Thymus (tissue), 11 donors: ENCODE results near the gene CCDC190. TPM values are rescaled to one million over a fixed set of nuclear protein-coding genes. Genes with fewer than 3 reads are reported as not detected.
"Not testable (repeated sequence)": the region's sequence is repeated elsewhere in the genome, so short reads cannot be mapped to it uniquely, and the experiment has no call there.

Source experiments
- DNase-seq, 9 donors: peaks; one replicate each; pipeline ENCODE4 v3.0.0-alpha.2; 2013; ENCODE audit warnings: low spot score in 9 of 9, low read depth in 6 of 9, missing footprints in 1 of 9
- H3K27ac ChIP-seq, 2 donors: one replicate each; pipeline ENCODE4 v1.5.1; 2013; ENCODE audit warnings: control low read depth in 1 of 2, low read depth in 1 of 2, low read length in 1 of 2, mild to moderate bottlenecking in 1 of 2, moderate library complexity in 1 of 2
- H3K27me3 ChIP-seq, 2 donors: one replicate each; pipeline ENCODE4 v1.5.1; 2013; ENCODE audit warnings: low read length in 1 of 2; ENCODE audit not compliant: control insufficient read depth in 2 of 2, insufficient read depth in 1 of 2
- H3K36me3 ChIP-seq, 2 donors: one replicate each; pipeline ENCODE4 v1.5.1; 2013; ENCODE audit warnings: low read length in 1 of 2, mild to moderate bottlenecking in 1 of 2, moderate library complexity in 1 of 2; ENCODE audit not compliant: control insufficient read depth in 2 of 2, insufficient read depth in 2 of 2
- H3K4me1 ChIP-seq, 2 donors: one replicate each; pipeline ENCODE4 v1.5.1; 2013; ENCODE audit warnings: low read length in 2 of 2; ENCODE audit not compliant: control insufficient read depth in 2 of 2, insufficient read depth in 2 of 2
- H3K4me3 ChIP-seq, 2 donors: one replicate each; pipeline ENCODE4 v1.5.1; 2013; ENCODE audit warnings: low read length in 2 of 2, control low read depth in 1 of 2, mild to moderate bottlenecking in 1 of 2
- H3K9me3 ChIP-seq, 2 donors: one replicate each; pipeline ENCODE4 v1.5.1; 2013; ENCODE audit warnings: low read length in 1 of 2, mild to moderate bottlenecking in 1 of 2; ENCODE audit not compliant: control insufficient read depth in 2 of 2, insufficient read depth in 1 of 2
- WGBS: extraction: QIAGEN DNeasy Blood & Tissue Kit; methylation state at CpG from one replicate; pipeline ENCODE4 v1.1.7; 2013; 5-methylcytosine and 5-hydroxymethylcytosine counted together
- polyA plus RNA-seq: library from polyadenylated mRNA; stranded (reverse); fragments of 200-250 nt; gene quantifications from one replicate; pipeline ENCODE4 v1.2.3, GENCODE V29; 2013
- total RNA-seq: library from RNA; stranded (reverse); fragments of 120-200 nt; gene quantifications from one replicate; pipeline ENCODE4 v1.2.4, GENCODE V29; 2013
- donor health status: healthy.

Gene CCDC190
- total and polyA plus RNA-seq, 2 donors, result under 0.01 to 0.32 TPM

DNA sequence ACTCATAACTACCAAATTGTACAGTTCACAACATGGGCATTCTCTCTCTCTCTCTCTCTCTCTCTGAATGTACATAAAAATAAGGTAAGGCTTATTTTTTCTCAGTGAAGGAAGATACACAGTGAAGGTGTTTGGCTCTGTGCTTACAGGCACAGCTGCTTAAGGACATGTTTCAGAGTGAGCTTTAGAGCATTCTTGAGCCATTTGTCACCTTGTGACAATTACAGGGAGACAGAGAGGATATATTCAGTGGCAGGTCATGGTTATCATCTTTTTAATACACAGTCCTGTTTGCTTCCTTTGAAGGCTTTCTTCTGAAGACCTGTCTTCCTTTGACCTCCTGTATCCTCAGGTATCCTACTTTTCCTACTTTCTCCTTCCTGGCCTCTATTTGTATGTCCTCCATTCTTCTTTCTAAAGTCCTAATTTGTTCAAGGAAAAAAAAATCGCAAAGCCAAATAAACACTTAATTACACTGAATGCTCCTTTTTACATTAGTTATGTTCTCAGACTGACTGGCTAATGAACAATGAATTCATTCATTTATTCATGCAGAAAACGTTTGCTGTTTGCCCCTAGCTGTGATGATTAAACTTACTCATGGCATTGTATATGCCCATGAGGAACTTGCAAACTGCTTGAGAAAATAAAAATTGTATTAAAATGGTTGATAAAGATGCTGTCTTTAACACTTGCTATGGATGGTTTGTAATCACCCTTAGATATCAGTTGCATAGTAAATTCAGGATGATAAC is 37.0 kb downstream of the CCDC190 start:
- Histone ChIP-seq H3K4me3 (no peak overlapping the region), H3K36me3 (no peaks in the 10 kb centered on the region), H3K27me3 (peaks cover 12 to 23% of the 10 kb centered on the region in 2 donors), H3K27ac (no peak overlapping the region), H3K9me3 (no peaks in the 10 kb centered on the region), H3K4me1 (peaks cover 0 to 4% of the 10 kb centered on the region in 2 donors)
- WGBS, result 75% methylated on average over 2 of the region's 2 CpGs
- DNase-seq, result no peak

DNA sequence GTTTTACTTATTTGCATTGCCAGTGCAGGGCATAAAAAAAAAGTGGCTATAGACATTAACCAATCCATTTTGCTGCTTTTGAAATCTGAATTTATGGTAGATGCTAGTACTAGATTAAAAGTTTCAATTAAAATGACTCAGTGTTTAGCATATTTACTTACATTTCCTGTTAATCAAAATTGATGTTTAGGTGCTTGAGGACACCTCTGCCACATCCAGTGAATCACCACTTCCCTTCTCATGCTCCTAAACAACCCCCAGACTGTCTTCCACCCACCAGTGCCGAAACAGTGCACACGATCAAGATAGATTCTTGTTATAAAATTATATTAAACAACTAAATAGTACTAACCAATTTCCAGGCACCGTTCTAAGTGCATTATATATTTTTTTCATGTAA is 37.7 kb downstream of the CCDC190 start:
- no peak for DNase-seq
- no peak overlapping the region for H3K4me3 ChIP-seq
- WGBS, result 94% methylated on average over 3 of the region's 3 CpGs
- H3K36me3 ChIP-seq, result no peaks in the 10 kb centered on the region
- H3K27ac ChIP-seq, result no peak overlapping the region
- H3K4me1 ChIP-seq, result peaks cover 0 to 4% of the 10 kb centered on the region in 2 donors
- H3K27me3 ChIP-seq, result peaks cover 12 to 23% of the 10 kb centered on the region in 2 donors
- no peaks in the 10 kb centered on the region for H3K9me3 ChIP-seq

DNA sequence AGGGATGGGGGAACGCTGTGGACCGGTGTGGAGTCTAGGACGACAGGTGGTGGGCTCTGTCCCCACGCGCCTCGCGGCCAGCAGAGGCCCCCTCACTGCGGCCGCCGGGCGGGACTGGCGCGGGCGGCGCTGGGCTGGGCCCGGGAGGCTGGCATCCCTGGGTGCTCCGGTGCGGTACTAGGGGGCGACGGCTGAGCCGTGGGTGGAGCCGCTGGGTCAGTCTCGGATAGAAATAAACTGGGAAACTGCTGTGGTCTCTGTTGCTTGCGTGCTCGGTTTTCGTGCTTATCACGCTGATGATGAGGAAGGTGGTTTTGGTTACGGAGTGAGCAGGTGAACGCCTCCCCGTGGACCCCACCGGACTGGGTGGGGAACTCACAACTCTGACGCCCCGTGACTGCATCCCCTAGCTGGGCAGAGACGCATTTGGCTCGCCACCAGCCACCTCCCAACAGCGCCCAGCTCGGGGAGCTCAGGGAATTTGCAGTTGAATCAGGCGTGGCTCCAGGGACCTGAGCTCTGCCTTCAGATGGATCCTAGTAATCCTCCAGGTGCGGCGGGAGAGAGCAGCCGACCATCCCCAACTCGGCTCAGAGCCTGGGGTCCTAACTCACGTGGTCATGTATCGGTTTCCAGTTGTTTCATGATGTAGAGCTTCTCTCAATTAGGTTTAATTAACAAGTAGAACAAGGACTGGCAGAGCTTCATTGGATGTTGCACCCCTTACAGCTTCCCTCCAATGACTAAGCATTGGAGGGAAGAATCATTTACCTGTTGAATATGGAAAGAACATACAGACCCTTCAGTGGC is 38.4 kb downstream of the CCDC190 start:
- Histone ChIP-seq H3K4me3 (no peak overlapping the region), H3K9me3 (no peaks in the 10 kb centered on the region), H3K27ac (no peak overlapping the region), H3K27me3 (peaks cover 12 to 23% of the 10 kb centered on the region in 2 donors), H3K36me3 (no peaks in the 10 kb centered on the region), H3K4me1 (peaks cover 0 to 4% of the 10 kb centered on the region in 2 donors)
- DNase-seq, result no peak
- 10% methylated on average over 44 of the region's 44 CpGs for WGBS

GRCh38 chr1:162818666-162819065 is 42.3 kb downstream of the CCDC190 start:
- peaks cover 10 to 17% of the 10 kb centered on the region in 2 donors for H3K27me3 ChIP-seq
- DNase-seq, H3K4me1 ChIP-seq, H3K27ac ChIP-seq, H3K36me3 ChIP-seq, H3K9me3 ChIP-seq, H3K4me3 ChIP-seq: not testable (repeated sequence)
- 97% methylated on average over 1 of the region's 1 CpG for WGBS

DNA sequence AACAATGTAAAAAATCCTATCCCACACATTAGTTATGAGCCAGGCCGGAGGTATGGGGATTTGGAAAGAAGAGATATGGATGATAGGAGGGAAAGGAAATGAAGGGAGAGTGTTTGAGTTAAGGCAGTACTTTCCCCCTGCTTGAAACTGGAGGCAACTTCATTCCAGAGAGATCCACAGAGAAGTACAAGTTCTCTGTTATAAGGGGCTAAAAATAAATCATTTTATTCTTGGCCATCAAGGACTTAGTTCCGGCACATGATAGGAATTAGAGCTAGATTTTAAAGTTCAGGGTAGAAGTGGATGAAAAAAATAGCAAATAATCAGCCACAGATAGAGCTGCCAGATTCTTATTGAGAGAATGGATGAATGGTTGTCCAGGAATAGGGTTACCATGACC is 42.8 kb downstream of the CCDC190 start:
- peaks cover 6 to 17% of the 10 kb centered on the region in 2 donors for H3K27me3 ChIP-seq
- DNase-seq, H3K36me3 ChIP-seq, H3K9me3 ChIP-seq, H3K4me1 ChIP-seq, H3K27ac ChIP-seq, H3K4me3 ChIP-seq: not testable (repeated sequence)
- WGBS, result 100% methylated on average over 2 of the region's 2 CpGs

DNA sequence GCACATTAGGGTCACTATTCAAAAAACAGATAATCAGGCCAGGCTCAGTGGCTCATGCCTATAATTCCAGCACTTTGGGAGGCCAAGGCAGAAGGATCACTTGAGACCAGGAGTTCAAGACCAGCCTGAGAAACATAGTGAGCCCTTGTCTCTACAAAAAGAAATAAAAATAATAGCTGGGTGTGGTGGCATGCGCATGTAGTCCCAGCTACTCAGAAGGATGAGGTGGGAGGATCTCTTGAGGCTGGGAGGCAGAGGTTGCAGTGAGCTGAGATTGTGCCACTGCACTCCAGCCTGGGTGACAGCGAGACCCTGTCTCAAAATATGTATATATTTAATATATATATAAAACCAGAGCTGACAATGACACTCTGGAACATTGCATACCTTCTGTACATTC is 48.6 kb downstream of the CCDC190 start:
- WGBS, result 100% methylated on average over 2 of the region's 2 CpGs
- not testable (repeated sequence) for H3K27ac ChIP-seq, H3K4me1 ChIP-seq, H3K4me3 ChIP-seq, H3K9me3 ChIP-seq, H3K27me3 ChIP-seq, DNase-seq, H3K36me3 ChIP-seq

- H3K27ac ChIP-seq, H3K4me3 ChIP-seq, H3K4me1 ChIP-seq, H3K36me3 ChIP-seq, H3K9me3 ChIP-seq, DNase-seq, H3K27me3 ChIP-seq: not testable (repeated sequence)
- 100% methylated on average over 1 of the region's 2 CpGs for WGBS
Observed at GRCh38 chr1:162807503-162807902, 53.5 kb downstream of the CCDC190 start.

Other genes with a start within 250 kb of the CCDC190 start
- 2.4 TPM for gene DDR2, start 228.7 kb downstream of the CCDC190 start, total RNA-seq
- 2.1 TPM for gene DDR2, start 228.7 kb downstream of the CCDC190 start, polyA plus RNA-seq
- 10.9 TPM for gene HSD17B7, start 70.5 kb downstream of the CCDC190 start, total RNA-seq
- 21.6 TPM for gene HSD17B7, start 70.5 kb downstream of the CCDC190 start, polyA plus RNA-seq
- 0.66 TPM for gene RGS4, start 208.2 kb upstream of the CCDC190 start, total RNA-seq
- gene RGS4, start 208.2 kb upstream of the CCDC190 start, polyA plus RNA-seq, result 0.84 TPM